ENCODE data around the gene ASB5. TPM values are rescaled to one million over a fixed set of nuclear protein-coding genes. Genes with fewer than 3 reads are reported as not detected.

The ASB5 gene
- polyA plus RNA-seq, 3 donors = not detected

DNA sequence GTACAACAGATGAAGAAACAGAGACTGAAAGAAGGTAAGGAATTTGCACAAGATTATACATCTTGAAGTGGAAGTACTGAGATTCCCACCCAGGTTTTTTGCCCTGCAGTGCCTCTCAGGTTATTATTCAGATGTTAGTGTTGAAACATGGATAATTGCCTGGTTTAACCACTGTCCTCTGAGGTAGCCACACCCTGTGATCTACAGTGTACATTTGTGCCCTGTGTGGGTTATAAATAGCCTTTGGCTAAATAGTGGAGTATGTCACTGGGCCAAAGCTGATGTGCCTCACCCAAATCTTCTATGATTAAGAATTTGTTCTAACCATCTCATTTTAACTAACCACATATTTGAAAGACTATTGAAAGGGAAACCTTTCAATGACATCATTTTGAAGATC, 5.4 kb upstream of the ASB5 start:
- H3K4me3 Mint-ChIP-seq = no peak overlapping the region
- H3K4me1 Mint-ChIP-seq = no peaks in the 10 kb centered on the region
- H3K4me1 ChIP-seq (ENCODE audit: control insufficient read depth in 1 of 2, insufficient read depth in 2 of 2, low read length in 2 of 2) = no peaks in the 10 kb centered on the region
- no peak for DNase-seq
- no peaks in the 10 kb centered on the region for H3K9me3 ChIP-seq (replicated peaks in 1 of 2; ENCODE audit: control insufficient read depth in 1 of 2, insufficient read depth in 1 of 2, low read length in 2 of 2)
- TF ChIP-seq, protein P1, sequence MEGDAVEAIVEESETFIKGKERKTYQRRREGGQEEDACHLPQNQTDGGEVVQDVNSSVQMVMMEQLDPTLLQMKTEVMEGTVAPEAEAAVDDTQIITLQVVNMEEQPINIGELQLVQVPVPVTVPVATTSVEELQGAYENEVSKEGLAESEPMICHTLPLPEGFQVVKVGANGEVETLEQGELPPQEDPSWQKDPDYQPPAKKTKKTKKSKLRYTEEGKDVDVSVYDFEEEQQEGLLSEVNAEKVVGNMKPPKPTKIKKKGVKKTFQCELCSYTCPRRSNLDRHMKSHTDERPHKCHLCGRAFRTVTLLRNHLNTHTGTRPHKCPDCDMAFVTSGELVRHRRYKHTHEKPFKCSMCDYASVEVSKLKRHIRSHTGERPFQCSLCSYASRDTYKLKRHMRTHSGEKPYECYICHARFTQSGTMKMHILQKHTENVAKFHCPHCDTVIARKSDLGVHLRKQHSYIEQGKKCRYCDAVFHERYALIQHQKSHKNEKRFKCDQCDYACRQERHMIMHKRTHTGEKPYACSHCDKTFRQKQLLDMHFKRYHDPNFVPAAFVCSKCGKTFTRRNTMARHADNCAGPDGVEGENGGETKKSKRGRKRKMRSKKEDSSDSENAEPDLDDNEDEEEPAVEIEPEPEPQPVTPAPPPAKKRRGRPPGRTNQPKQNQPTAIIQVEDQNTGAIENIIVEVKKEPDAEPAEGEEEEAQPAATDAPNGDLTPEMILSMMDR (IDR thresholded peaks at IDR 0.05) = no peak
- H3K9me3 Mint-ChIP-seq = peaks cover 0 to under 1% (median 0%) of the 10 kb centered on the region in 7 donors
- H2AFZ ChIP-seq (ENCODE audit: insufficient read depth, low read depth, low read length, poor library complexity, severe bottlenecking) = no peak overlapping the region
- no peaks in the 10 kb centered on the region for H3K79me2 ChIP-seq (ENCODE audit: insufficient read depth, low read length)
- peaks cover 0 to 6% (median 3%) of the 10 kb centered on the region in 3 donors for H3K27me3 Mint-ChIP-seq (ENCODE audit: low read depth in 3 of 3)
- H4K20me1 ChIP-seq (ENCODE audit: insufficient read depth, low read length) = no peaks in the 10 kb centered on the region
- intact Hi-C loops (cut with micrococcal nuclease) = no loop called here
- H3K36me3 Mint-ChIP-seq = no peaks in the 10 kb centered on the region
- H3K27me3 ChIP-seq (ENCODE audit: control insufficient read depth in 2 of 2, insufficient read depth in 2 of 2, low read length in 2 of 2) = peaks cover 0 to 3% of the 10 kb centered on the region in 2 donors
- no peak overlapping the region for H3K27ac ChIP-seq (ENCODE audit: low read depth in 1 of 2, low read length in 2 of 2)
- H3K9ac ChIP-seq (ENCODE audit: insufficient read depth, low read length, poor library complexity, severe bottlenecking) = no peak overlapping the region
- no peak overlapping the region for H3K4me3 ChIP-seq (replicated peaks in 1 of 3; ENCODE audit: low read depth in 2 of 3, low read length in 3 of 3)
- H3K27ac Mint-ChIP-seq = no peak overlapping the region
- H3K36me3 ChIP-seq (replicated peaks in 1 of 2; ENCODE audit: control insufficient read depth in 1 of 2, insufficient read depth in 2 of 2, low read length in 2 of 2) = no peaks in the 10 kb centered on the region
- H3K4me2 ChIP-seq (replicated peaks; ENCODE audit: extremely low read depth, low read length, poor library complexity, severe bottlenecking) = no peak overlapping the region

DNA sequence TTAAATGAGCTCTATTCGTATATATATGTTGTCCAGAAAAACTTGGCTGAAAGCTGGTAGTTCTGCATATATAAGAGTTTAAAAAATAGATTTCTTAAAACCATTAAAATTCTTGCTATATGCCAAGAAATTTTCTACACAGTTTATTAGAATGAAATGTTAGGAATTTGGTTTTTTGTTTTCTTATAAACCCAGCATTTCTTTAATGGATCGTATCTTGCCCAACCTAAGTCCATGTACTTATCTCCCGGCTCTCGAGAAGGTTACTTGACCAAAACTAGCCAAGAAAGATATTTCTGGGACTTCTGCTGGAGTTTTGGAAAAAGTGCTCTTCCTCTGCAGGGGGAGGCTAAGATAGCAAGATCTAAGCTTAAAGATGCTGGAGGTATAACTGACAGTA, 4.7 kb upstream of the ASB5 start:
- H3K36me3 Mint-ChIP-seq = no peaks in the 10 kb centered on the region
- DNase-seq = no peak
- TF ChIP-seq, protein P1 (IDR thresholded peaks at IDR 0.05) = no peak
- WGBS (ENCODE audit: insufficient coverage) = no CpG with 5 or more reads among the region's 4 CpGs
- no peak overlapping the region for H2AFZ ChIP-seq (ENCODE audit: insufficient read depth, low read depth, low read length, poor library complexity, severe bottlenecking)
- no peaks in the 10 kb centered on the region for H3K4me1 ChIP-seq (ENCODE audit: control insufficient read depth in 1 of 2, insufficient read depth in 2 of 2, low read length in 2 of 2)
- H3K9me3 ChIP-seq (replicated peaks in 1 of 2; ENCODE audit: control insufficient read depth in 1 of 2, insufficient read depth in 1 of 2, low read length in 2 of 2) = no peaks in the 10 kb centered on the region
- intact Hi-C loops (cut with micrococcal nuclease) = no loop called here
- H3K27ac ChIP-seq (ENCODE audit: low read depth in 1 of 2, low read length in 2 of 2) = no peak overlapping the region
- no peaks in the 10 kb centered on the region for H3K9me3 Mint-ChIP-seq
- H4K20me1 ChIP-seq (ENCODE audit: insufficient read depth, low read length) = no peaks in the 10 kb centered on the region
- no peaks in the 10 kb centered on the region for H3K4me1 Mint-ChIP-seq
- H3K27ac Mint-ChIP-seq = no peak overlapping the region
- no peak overlapping the region for H3K9ac ChIP-seq (ENCODE audit: insufficient read depth, low read length, poor library complexity, severe bottlenecking)
- peaks cover 0 to 3% of the 10 kb centered on the region in 2 donors for H3K27me3 ChIP-seq (ENCODE audit: control insufficient read depth in 2 of 2, insufficient read depth in 2 of 2, low read length in 2 of 2)
- no peaks in the 10 kb centered on the region for H3K36me3 ChIP-seq (replicated peaks in 1 of 2; ENCODE audit: control insufficient read depth in 1 of 2, insufficient read depth in 2 of 2, low read length in 2 of 2)
- H3K27me3 Mint-ChIP-seq (ENCODE audit: low read depth in 3 of 3) = peaks cover 0 to 6% (median 3%) of the 10 kb centered on the region in 3 donors
- H3K4me3 Mint-ChIP-seq = no peak overlapping the region
- no peak overlapping the region for H3K4me2 ChIP-seq (replicated peaks; ENCODE audit: extremely low read depth, low read length, poor library complexity, severe bottlenecking)
- no peak overlapping the region for H3K4me3 ChIP-seq (replicated peaks in 1 of 3; ENCODE audit: low read depth in 2 of 3, low read length in 3 of 3)
- no peaks in the 10 kb centered on the region for H3K79me2 ChIP-seq (ENCODE audit: insufficient read depth, low read length)

All from CD14-positive monocyte (primary cell).